ENCODE measurements around the gene DCDC2C. TPM values are rescaled to one million over a fixed set of nuclear protein-coding genes. Genes with fewer than 3 reads are reported as not detected.

DCDC2C gene
- polyA plus RNA-seq, 4 donors: 0.32 to 2.6 (median 0.99) TPM

DNA sequence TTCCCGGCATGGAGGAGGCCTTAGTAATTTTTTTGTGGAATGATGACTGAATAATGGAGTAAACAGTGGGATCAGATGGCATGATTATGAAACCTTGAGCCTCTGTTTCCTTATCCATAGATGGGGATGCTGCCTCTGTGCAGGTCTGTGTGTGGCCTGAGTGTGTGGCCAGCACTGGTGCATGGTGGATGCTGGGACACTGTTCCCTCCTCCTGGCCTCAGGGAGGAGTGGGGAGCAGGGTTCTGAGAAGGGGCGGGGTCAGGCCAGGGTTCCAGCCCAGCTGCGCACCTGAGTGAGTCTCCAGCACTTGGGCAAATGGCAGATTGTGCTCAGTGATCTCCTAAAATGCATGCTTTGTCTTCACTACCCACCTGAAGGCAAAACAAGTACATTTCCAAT is 66.4 kb downstream of the DCDC2C start:
- no peak for DNase-seq (ENCODE audit: low read depth in 4 of 4, low spot score in 3 of 4)

DNA sequence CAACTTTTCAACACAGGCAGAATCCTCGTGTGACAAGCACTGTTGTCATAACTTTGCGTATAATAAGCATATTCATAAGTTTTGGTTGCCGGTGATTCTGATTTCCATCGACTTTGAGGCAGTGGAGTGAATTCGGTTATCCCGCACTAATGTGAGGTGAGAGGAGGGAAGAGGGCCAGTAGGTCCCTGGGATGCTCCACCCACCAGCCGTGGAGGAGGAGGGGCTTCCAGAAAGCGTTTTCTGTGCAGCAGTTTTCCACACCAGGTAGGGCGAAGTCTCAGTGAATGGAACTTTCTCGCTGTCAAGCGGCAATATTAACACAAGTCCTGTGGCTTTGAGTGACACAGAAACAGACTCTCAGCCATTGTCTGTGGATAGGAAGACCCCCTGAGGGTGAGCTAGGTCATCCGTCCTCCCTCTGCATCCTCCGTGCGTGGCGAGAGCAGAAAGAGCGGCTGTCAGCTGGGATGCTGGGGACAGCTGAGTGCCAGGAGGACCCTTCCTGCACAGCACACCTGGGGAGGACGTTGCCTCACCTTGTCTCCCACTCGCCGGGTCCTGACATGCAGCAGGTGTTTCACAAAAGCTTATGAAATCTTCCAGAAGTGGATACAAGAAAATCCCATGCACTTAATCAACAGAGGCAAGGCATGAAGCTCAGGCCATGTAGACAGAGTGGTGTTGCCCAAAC is 67.5 kb downstream of the DCDC2C start:
- DNase-seq (ENCODE audit: low read depth in 4 of 4, low spot score in 3 of 4): no peak

DNA sequence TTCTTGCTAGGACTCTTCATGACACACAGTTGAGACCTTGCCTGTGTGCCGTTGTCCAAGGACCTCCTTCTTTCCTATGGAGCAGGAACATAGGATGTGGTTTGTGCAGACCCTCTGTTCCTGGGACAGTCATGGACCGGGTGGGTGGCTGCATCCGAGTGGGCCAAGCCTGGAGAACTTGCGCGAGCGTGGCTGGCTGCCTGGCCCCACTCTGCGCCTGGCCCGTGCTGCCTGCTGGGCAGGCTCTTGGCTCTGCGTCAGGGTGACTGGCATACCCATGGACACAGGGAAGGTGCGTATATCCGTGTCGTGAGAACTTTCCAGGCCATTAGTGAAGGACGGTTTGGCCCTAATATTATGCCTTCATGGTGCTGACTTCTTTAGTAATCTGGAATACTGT is 68.2 kb downstream of the DCDC2C start:
- no peak for DNase-seq (ENCODE audit: low read depth in 4 of 4, low spot score in 3 of 4)

DNA sequence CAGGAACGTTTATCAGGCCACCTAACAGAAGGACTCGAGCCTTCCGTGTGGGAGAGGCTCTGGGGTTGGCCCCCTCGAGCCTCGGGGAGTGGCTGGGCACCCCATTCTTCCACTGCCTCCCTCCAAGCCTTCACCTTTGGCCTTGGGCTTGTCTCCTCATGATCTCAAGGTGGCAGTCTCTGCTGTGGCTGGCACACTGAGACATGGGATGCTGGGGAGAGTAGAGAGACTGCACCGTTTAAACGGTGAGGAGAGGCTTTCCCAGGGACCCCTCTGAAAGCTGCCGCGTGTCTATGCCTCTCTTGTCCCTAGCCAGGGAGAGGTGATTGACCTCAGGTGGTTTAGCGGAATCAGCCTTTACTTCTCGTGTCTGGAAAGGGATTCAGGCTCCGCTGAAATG is 71.0 kb downstream of the DCDC2C start:
- DNase-seq (ENCODE audit: low read depth in 4 of 4, low spot score in 3 of 4): no peak

DNA sequence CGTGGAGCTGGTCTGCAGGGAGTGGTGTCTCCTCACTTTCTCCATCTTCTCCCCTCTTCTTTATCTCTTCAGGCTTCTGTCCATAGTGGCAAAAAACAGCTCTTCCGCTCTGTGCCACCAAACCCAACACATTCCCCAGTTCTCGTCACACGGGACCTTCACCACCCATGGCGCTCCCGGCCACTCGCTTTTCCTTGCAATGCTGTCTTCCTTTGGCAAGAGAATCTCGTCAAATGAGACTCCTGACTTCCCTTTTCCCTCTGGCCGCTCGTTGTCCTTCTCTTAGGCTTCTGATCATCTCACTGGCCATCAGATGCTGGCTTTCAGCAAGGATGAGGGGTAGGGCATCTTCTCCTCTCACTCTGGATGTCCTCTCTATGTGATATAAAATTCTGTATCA is 72.9 kb downstream of the DCDC2C start:
- DNase-seq (ENCODE audit: low read depth in 4 of 4, low spot score in 3 of 4): no peak

DNA sequence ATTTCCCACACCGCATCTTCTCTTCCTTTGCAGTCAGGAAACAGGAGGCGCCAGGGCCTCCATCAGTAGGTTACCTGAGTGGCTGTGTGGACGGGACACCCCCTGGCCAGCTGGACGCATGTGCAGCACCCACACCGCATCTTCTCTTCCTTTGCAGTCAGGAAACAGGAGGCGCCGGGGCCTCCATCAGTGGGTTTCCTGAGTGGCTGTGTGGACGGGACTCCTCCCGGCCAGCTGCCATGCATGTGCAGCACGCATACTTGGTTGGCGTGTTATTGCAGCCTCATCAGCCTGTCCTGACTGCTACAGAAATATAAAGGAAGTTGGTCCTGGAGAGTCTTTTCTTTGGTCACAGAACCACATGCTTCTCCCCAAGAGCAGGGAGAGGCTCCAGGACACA is 74.6 kb downstream of the DCDC2C start:
- DNase-seq (ENCODE audit: low read depth in 4 of 4, low spot score in 3 of 4): no peak

DNA sequence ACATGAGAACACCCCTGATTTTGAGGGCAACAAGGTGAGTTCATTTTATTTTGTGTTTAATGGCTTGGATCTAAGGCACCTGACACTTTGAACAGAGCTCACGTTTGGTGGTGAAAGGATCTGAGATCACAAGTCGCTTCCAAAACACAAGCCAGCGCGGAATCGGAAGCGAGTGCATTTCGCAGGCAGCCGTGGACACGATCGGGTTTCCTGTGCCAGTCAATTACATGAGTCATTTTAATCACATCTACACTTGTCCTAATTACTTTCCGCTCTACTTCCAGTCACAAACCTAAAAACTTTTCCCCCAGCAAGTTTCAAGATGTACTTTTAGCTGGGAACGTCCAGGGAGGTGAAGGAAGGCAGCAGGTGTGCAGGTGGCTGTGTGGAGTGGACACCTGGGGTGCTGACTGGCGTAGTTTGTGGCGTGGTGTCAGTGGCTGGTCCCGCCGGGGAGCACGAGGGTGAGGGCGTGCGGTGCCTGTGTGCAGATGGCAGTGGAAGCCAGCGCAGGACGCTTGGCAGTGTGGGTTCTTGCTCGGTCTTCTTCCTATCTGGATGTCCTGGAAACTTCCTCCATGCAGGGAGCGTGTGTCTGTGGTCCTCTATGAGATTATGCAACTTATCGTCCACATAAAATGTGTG is 75.6 kb downstream of the DCDC2C start:
- DNase-seq (ENCODE audit: low read depth in 4 of 4, low spot score in 3 of 4): no peak

DNA sequence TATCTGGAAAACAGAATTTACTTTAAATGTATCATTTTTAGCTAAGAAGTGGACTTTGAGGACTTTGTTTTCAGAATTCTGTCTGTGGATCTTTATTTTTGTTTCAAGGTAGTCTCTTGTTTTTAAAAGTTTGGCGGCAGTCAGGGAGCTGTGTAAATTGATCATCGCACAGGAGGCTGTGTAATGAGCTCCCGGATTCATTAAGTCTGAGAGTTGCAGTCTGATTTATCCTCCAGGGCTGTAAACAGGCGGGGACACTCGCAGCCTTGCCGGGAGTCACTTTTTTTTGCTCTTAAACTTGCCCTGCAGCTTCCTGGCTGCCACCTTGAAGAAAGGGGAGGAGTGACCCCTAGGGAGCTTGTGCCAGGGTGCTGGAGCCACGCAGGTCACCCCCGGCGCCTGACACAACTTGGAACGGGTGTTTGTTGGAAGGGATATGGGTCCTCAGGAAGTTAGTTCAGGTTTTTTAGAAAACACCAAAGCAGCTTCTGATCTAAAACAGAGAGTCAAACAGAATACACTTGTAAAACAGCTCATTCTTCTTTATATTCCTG is 76.2 kb downstream of the DCDC2C start:
- no peak for DNase-seq (ENCODE audit: low read depth in 4 of 4, low spot score in 3 of 4)

DNA sequence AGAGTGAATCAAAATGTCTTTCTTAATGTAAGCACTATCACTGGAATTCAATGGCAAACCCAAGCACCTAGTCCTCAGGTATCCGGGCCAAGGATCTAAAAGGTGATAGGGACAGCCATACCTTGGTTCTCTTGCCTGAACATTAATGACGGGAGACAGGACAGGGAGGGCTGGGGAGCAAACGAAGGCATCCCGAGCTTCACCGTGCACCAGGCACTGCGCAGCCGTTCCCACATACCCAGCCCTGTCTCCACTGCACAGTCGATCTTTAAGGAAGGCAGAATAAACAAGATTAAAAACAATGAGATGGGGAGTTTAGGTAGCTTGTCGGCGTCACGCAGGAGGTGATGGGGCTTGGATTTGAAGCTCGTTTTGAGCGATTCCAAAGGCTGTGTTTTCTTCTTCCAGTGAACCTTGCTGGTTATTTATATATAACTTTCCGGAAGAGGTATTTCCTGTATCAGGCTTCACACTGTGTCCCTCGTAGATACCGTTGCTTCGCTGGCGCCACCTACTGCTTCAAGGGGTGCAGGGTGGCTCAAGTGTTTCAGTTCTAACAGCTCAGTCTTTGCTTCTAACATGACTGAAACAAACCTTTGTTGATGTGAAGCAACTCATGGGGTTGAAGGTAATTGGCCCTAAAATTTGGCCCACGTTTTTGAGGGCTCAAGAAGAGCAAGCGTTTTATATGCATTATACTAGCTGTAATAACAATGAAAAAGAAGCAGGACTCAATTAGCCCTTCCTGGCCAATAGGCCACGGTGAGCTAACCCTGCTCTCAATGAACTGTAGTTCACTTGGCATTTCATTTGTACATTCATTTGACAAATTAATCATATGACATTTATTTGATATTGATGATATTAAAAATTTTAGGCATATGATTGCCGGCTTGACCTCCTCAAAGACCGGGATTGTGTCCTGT is 77.4 kb downstream of the DCDC2C start:
- peak in 1 of 4 donors; percentile 64 for DNase-seq (ENCODE audit: low read depth in 4 of 4, low spot score in 3 of 4)

DNA sequence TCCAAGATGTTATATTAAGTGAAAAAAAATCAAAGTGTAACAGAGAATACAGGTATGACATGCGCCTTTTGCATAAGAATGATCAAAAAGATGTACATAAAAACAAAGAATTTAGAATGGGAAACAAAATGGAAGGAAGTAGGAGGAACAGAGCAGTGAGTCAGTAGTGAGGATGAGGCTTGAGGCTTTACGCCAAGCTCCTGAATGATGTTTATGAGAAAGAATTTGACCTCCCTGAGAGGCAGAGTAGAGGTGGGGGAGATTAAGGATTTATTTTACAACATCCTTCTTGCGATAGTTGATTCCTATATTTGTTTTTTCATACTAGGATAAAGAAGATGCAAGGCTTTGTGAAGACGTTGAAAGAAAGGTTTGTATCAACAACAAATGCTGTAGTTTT is 81.4 kb downstream of the DCDC2C start:
- DNase-seq (ENCODE audit: low read depth in 4 of 4, low spot score in 3 of 4): no peak

DNA sequence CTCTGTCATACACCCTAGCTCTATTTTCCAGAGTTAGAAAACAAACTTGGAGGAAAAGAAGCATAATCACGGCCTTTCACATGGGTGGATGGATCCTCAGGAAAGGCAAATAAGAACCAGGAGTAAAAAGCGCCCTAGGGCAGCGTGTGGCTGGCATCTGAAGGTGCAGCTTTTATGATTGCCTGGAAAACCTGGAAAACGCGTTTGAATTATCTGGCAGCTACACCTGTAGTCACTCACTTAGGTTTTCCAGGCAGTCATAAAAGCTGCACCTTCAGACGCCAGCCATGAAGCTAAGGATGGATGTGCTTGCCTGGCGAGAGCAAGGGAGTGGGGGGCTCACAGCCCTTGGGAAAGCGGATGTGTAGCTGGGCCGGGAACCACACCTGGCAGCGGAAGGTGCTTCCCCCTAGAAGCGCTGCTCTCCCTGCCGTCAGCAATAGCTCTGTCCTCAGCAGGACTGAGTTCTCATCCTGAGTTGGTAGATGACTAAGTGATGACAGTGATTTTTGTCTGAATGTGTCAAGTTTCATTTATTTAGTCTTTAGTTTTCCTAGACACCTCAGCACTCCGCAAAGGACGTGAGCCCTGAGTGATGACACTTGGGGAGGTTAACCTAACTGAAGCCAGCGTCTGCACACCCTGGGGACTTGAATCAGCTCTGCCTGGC is 82.0 kb downstream of the DCDC2C start:
- DNase-seq (ENCODE audit: low read depth in 4 of 4, low spot score in 3 of 4): no peak

DNA sequence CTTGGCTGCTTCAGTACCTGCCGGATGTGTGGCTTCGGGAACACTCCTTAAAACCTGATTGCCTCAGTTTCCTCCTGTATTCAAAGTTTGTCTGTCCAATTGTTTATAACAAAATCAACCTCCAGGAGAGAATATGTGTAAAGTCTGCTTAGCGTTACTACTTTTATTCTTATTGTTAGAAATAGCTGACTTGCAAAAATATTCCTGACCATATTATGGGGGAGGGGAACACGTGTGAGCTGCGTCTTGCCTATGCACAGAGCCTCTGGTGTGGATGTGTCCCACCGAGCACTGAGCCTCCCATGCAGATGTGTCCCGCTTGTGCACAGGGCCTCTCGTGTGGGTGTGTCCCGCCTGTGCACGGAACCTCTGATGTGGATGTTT is 82.5 kb downstream of the DCDC2C start:
- no peak for DNase-seq (ENCODE audit: low read depth in 4 of 4, low spot score in 3 of 4)

DNA sequence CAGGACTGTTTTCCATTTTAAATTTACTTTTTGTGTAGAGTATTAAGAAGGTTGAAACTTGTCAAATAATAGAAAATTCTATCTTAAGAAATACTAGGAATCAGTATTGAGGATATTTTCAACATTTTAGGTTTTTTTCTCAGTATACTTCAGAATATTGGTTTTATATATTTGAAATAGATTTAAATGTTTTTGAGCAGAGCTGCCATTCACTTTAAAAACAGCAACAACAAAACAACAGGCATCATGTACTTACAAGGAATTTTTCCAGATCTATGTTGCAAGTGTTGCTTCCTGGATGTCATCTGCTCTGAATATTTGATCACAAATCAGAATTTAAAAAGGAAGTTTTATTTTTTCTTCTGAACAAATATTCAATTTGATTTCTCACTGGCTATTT is 84.4 kb downstream of the DCDC2C start:
- no peak for DNase-seq (ENCODE audit: low read depth in 4 of 4, low spot score in 3 of 4)

DNA sequence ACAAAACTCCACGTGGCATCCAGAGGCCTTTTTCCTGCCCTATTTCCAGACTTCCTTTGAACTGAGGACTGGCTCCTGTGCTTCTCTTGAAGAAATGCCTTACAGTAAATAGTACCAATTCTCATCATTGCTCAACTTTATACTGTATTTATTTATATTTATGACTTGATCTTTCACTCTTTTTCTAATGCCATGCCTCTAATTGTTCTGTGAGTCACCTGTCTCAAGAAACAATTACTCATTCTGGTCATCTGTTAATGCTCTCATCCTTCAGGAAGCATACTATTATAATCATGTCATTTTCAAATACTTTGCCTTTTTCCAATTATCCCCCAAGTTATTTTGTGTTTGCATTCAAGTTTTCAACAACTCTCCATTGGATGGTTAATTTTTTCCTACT is 85.9 kb downstream of the DCDC2C start:
- no peak for DNase-seq (ENCODE audit: low read depth in 4 of 4, low spot score in 3 of 4)

DNA sequence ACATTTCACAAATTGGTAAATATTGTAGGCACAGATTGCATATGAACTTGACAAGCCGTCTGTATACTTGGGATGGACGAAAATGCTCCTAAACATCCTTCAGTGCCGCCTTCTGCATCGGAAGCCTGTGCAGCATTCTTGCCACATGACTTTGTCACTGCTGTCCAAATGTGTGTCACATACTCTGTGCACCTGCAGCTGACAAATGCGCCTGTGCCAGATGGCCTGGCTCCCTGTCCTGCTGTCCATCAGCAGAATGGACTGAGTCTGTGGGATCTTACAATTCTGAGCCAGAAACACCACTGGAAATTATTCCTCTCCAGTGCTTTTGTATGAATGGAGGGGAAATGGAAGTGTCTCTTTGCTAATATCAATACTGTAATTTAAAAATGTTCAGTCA is 89.9 kb downstream of the DCDC2C start:
- no peak for DNase-seq (ENCODE audit: low read depth in 4 of 4, low spot score in 3 of 4)

DNA sequence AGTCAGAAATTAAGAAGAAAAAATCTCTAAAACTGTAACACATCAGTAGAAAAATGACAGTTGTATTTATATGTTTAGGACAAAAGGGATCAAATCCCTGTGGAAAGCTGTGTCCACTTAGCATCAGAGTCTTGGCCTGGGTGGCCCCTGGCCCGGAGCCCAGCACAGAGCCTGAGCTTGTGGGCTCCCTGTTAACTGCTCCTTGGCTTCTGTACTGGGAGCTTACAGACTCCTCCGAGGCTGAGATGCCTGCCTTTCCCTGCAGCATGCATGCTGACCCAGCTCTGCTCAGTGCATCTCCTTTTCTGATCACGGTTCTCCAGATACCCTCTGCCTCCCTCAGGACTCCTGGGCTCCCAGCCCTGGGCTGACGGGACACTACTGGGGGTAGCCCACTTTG is 98.1 kb downstream of the DCDC2C start:
- DNase-seq (ENCODE audit: low read depth in 4 of 4, low spot score in 3 of 4): no peak

DNA sequence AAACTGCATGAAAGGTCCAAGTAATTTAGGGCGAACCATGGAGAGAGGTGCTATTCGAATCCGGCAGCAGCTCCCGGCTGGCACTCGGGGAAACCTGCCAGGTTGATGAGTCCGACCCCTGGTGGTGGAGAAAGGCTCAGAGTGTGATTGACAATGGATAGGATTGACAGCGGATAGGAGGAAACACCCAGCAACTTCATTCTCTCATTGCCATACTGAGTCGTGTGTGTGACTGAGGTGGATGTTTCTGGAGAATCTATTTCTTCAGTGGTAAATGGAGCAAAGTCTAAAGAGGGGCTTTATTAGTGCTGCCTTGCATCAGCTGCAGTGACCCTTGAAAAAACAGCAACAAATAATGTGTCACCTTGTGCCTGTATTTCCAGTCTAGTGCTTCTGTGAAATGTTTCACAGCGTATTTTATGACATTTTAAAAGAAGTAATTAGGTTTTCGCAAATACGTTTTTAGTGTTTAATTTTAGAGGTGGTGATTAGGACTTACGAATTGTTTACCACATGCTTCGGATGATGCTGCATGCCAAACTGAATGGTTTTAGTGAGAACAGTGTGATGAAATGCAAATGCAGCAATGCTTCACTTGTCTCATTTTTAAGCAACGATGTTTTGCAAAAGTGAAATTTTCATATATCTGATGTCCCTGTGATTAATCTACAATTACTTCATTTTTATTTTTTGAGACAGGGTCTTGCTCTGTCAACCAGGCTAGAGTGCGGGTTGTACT is 102.0 kb downstream of the DCDC2C start:
- no peak for DNase-seq (ENCODE audit: low read depth in 4 of 4, low spot score in 3 of 4)

DNA sequence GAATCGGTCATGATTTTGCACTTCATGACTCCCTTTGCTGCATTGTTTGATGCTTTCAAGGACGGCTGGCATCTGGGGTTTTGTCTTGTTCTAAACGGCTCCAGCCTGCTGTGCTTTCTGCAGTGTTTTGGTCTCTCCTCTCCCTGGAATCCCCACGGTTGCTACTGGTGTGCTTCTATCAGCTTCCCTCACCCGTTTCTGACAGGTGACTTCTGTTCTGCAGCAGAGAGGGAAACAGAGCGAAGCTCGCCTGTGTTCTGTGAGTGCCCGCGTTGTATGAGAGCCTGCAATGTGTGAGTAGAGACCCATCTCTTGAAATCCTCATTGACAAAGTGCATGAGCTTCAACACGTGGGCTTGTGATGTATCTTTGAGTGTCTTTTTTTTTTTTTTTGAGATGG is 102.8 kb downstream of the DCDC2C start:
- DNase-seq (ENCODE audit: low read depth in 4 of 4, low spot score in 3 of 4): no peak

DNA sequence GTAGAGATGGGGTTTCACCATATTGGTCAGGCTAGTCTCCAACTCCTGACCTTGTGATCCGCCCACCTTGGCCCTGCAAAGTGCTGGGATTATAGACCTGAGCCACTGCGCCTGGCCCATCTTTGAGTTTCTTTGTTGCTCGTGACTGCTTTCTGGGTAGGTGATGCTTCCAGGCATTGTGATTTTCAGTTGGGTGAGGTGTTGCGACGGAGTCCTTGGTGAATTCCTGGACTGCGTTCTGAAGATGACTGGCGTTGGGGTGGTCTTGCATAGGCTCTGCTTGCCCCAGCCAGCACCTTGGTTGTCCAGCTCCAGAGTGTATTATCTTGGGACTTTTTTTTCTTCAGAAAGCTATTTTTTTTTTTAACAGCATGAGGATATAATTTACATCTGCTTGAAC is 103.4 kb downstream of the DCDC2C start:
- no peak for DNase-seq (ENCODE audit: low read depth in 4 of 4, low spot score in 3 of 4)

DNA sequence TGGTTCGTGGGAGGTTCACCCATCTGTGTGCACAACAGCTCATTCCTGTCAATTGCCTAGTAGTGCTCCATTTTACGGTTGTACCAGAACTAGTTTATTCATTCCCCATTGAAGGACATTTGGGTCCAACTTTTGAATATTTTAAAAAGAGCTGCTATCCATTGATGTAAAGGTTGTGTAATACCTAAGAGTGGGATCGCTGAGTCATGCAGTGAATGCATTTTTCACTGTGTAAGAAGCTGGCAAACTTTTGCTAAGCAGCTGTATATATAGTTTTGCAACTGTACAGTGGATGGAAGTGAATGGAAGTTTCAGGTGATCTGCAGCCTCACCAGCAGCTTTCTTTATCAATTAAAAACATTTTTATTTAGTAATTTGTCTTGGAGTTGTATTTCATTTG is 104.5 kb downstream of the DCDC2C start:
- no peak for DNase-seq (ENCODE audit: low read depth in 4 of 4, low spot score in 3 of 4)

Data from left renal pelvis (tissue), 4 donors.